ENCODE measurements around the gene MAPK4.
"Not testable (repeated sequence)": the region's sequence is repeated elsewhere in the genome, so short reads cannot be mapped to it uniquely, and the experiment has no call there.

MAPK4 gene

GRCh38 chr18:50559752-50560680, at the start of gene MAPK4:
TSS of gene MAPK4 (plus strand) at chr18:50560087. CDS start at chr18:50663959, 103,872 bp downstream.
- Histone ChIP-seq H3K9ac (peak within 1 kb of the TSS; percentile 75), H3K4me2 (peak within 1 kb of the TSS; percentile 100), H4K20me1 (peaks cover 9% of the 10 kb centered on the region; the same call in 1 of the 2 replicates), H3K4me1 (peaks cover 12% of the 10 kb centered on the region), H3K27me3 (peaks cover 55% of the 10 kb centered on the region), H3K27ac (peak within 1 kb of the TSS; percentile 9; the same call in 1 of the 2 replicates), H3K4me3 (peak within 1 kb of the TSS; percentile 77), H3K36me3 (no peaks in the 10 kb centered on the region), H3K9me3 (peaks cover 15% of the 10 kb centered on the region)
- no peak for TF ChIP-seq Cebpa-rat (IDR thresholded peaks at IDR 0.05)

DNA sequence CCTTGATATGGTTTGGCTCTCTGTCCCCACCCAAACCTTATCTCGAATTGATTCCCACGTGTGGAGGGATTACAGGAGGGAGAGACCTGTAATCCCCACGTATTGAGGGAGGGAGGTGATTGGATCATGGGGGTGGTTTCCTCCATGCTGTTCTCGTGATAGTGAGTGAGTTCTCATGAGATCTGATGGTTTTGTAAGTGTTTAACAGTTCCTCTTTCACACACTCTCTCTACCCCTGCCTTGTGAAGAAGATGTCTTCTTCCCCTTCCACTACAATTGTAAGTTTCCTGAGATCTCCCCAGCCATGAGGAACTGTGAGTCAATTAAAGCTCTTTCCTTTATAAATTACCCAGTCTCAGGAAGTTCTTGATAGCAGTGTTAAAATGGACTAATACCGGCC, 42.6 kb upstream of the MAPK4 start:
- not testable (repeated sequence) for H3K27ac ChIP-seq, H3K9ac ChIP-seq, H4K20me1 ChIP-seq, H3K27me3 ChIP-seq, H3K4me3 ChIP-seq, H3K4me2 ChIP-seq, H3K36me3 ChIP-seq, H3K4me1 ChIP-seq, H3K9me3 ChIP-seq

GRCh38 chr18:50518787-50519546, 40.9 kb upstream of the MAPK4 start:
- H3K4me3 ChIP-seq, result no peak overlapping the region
- no peaks in the 10 kb centered on the region for H3K27me3 ChIP-seq
- H3K27ac ChIP-seq, result no peak overlapping the region
- H3K9me3 ChIP-seq, result no peaks in the 10 kb centered on the region
- no peaks in the 10 kb centered on the region for H3K36me3 ChIP-seq
- no peaks in the 10 kb centered on the region for H4K20me1 ChIP-seq
- H3K9ac ChIP-seq, result no peak overlapping the region
- H3K4me2 ChIP-seq, result no peak overlapping the region
- H3K4me1 ChIP-seq, result no peaks in the 10 kb centered on the region
- no peak for TF ChIP-seq Cebpa-rat (IDR thresholded peaks at IDR 0.05)

DNA sequence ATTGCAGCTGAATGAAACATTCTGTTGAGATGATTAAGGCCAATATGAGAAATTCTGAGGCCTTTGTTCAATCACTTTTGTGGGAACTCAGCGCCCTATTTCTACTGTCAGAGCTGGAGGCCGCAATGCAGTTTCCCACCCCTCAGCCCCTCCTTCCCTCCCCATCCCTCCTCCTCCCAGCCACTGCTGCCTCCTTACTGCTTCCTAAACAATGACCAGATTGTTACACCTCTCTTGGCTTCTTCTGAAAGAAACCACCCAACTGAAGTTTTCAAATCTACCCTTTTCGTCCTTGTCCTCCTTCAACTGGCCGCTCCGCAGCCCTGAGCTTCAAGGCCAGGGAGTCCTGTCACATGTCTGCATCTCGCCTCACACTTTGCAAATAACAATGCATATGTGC, 36.7 kb upstream of the MAPK4 start:
- Histone ChIP-seq H3K36me3 (no peaks in the 10 kb centered on the region), H4K20me1 (no peaks in the 10 kb centered on the region), H3K9ac (no peak overlapping the region), H3K4me3 (no peak overlapping the region), H3K27me3 (no peaks in the 10 kb centered on the region), H3K9me3 (no peaks in the 10 kb centered on the region), H3K4me1 (no peaks in the 10 kb centered on the region), H3K27ac (no peak overlapping the region), H3K4me2 (no peak overlapping the region)
- TF ChIP-seq Cebpa-rat (IDR thresholded peaks at IDR 0.05), result no peak

DNA sequence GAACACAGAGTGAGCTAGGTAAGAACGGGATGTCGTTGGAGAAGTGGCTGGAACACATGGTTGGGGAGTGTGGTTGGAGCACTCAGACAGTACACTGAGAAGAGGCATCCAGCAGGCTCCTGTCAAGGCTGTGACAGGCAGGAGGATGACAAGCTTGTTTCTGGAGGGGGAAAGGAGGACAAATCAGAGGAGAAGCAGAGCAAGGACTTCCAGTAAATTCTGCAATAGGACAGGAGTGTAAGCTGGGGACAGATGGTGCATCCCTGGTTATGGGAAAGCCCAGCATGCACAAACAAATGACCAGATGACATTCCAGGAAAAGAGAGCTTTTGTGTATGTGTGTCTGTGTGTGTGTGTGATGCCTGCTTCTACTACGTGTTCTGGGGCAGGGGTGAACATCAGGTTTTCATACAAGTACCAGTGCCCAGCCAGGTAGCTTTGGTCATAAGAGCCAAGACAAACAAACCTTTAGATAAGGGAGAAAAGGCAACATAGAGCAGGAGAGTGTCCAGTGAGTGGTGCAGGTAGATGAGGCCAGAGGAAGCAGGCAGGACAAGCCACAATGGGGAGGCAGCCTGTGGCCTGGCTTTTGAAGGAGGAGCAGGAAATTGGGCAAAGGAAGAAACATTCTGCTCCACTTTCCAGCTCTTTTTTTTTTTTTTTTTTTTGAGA, 32.1 kb upstream of the MAPK4 start:
- Histone ChIP-seq H3K4me2 (no peak overlapping the region), H3K27me3 (no peaks in the 10 kb centered on the region), H3K4me1 (peaks cover 5% of the 10 kb centered on the region; the same call in 1 of the 2 replicates), H3K9me3 (peaks cover 9% of the 10 kb centered on the region), H3K9ac (no peak overlapping the region), H3K27ac (no peak overlapping the region), H4K20me1 (no peaks in the 10 kb centered on the region), H3K4me3 (no peak overlapping the region), H3K36me3 (no peaks in the 10 kb centered on the region)
- no peak for TF ChIP-seq Cebpa-rat (IDR thresholded peaks at IDR 0.05)

DNA sequence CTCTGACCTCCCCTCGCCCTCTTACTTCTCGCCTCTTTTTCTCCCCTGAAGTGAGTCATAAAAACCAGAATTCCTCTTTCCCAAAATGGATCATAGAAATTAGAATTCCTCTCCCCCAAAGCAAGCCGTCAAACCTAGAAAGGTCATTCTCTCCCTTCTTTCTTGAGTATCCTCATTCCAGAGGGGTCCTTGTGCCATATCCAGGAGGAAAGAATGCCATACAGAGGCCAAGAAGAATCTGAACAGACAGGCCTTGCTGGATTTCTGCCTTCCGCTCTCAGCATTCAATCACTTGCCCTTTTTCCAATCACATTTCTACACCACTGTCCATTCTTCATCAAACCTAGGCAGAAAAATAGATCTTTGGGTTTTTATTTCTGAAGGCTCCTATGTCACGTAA, 31.1 kb upstream of the MAPK4 start:
- TF ChIP-seq Cebpa-rat (IDR thresholded peaks at IDR 0.05), result no peak
- H4K20me1 ChIP-seq, result no peaks in the 10 kb centered on the region
- no peak overlapping the region for H3K4me2 ChIP-seq
- H3K4me3 ChIP-seq, result no peak overlapping the region
- peaks cover 5% of the 10 kb centered on the region; the same call in 1 of the 2 replicates for H3K4me1 ChIP-seq
- H3K27ac ChIP-seq, result no peak overlapping the region
- no peaks in the 10 kb centered on the region for H3K27me3 ChIP-seq
- H3K36me3 ChIP-seq, result no peaks in the 10 kb centered on the region
- peaks cover 19% of the 10 kb centered on the region for H3K9me3 ChIP-seq
- no peak overlapping the region for H3K9ac ChIP-seq

- H3K36me3 ChIP-seq, result not testable (repeated sequence)
- H3K9me3 ChIP-seq, result peaks cover 33% of the 10 kb centered on the region
Observed at GRCh38 chr18:50533822-50534221, 26.1 kb upstream of the MAPK4 start.

GRCh38 chr18:50544476-50544875, 15.4 kb upstream of the MAPK4 start:
- not testable (repeated sequence) for H3K27ac ChIP-seq, H3K4me1 ChIP-seq, H3K4me3 ChIP-seq, H3K9ac ChIP-seq, H3K36me3 ChIP-seq, H3K27me3 ChIP-seq, H4K20me1 ChIP-seq, H3K4me2 ChIP-seq, H3K9me3 ChIP-seq

More at GRCh38 chr18:50533822-50534221, 26.1 kb upstream of the MAPK4 start:
- not testable (repeated sequence) for H3K27ac ChIP-seq, H3K27me3 ChIP-seq, H3K4me3 ChIP-seq, H4K20me1 ChIP-seq, H3K9ac ChIP-seq, H3K4me1 ChIP-seq, H3K4me2 ChIP-seq

- TF ChIP-seq Cebpa-rat (IDR thresholded peaks at IDR 0.05), result no peak
- Histone ChIP-seq H3K27me3 (no peaks in the 10 kb centered on the region), H3K4me3 (no peak overlapping the region), H3K4me2 (no peak overlapping the region), H4K20me1 (no peaks in the 10 kb centered on the region), H3K36me3 (no peaks in the 10 kb centered on the region), H3K9ac (no peak overlapping the region), H3K4me1 (no peaks in the 10 kb centered on the region), H3K9me3 (no peaks in the 10 kb centered on the region), H3K27ac (no peak overlapping the region)
Observed at GRCh38 chr18:50545936-50546335, 14.0 kb upstream of the MAPK4 start.

- no peak overlapping the region for H3K4me2 ChIP-seq
- no peak overlapping the region for H3K27ac ChIP-seq
- no peaks in the 10 kb centered on the region for H3K4me1 ChIP-seq
- H3K36me3 ChIP-seq, result no peaks in the 10 kb centered on the region
- H3K27me3 ChIP-seq, result no peaks in the 10 kb centered on the region
- no peaks in the 10 kb centered on the region for H3K9me3 ChIP-seq
- H3K9ac ChIP-seq, result no peak overlapping the region
- no peak overlapping the region for H3K4me3 ChIP-seq
- H4K20me1 ChIP-seq, result no peaks in the 10 kb centered on the region
- TF ChIP-seq Cebpa-rat (IDR thresholded peaks at IDR 0.05), result no peak
Observed at GRCh38 chr18:50548160-50548559, 11.7 kb upstream of the MAPK4 start.

DNA sequence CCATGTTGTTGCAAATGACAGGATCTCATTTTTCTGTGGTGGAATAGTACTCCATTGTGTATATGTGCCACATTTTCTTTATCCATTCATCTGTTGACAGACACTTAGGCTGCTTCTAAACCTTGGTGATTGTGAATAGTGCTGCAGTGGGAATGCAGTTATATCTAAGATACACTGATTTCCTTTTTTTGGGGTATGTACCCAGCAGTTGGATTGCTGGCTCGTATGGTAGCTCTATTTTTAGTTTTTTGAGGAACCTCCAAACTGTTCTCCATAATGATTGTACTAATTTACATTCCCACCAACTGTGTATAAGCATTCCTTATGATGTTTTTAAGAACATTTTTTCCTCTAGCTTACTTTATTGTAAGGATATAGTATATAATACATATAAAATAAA, 8.2 kb upstream of the MAPK4 start:
- H3K4me1 ChIP-seq, H3K27me3 ChIP-seq, H4K20me1 ChIP-seq, H3K36me3 ChIP-seq, H3K9ac ChIP-seq, H3K27ac ChIP-seq, H3K4me3 ChIP-seq, H3K4me2 ChIP-seq: not testable (repeated sequence)
- H3K9me3 ChIP-seq, result peaks cover 19% of the 10 kb centered on the region

Measured in BLaER1 (cell line).